Neutrophil (primary cell): ENCODE measurements around the gene CNTN6.

Source experiments
- H3K27ac ChIP-seq: fragments of 200-600 bp; sonication (generic); 2 replicates; pipeline ENCODE4 v1.5.1; 2016; ENCODE audit warnings: mild to moderate bottlenecking, moderate library complexity
- H3K27me3 ChIP-seq: fragments of 200-600 bp; sonication (generic); 2 replicates; pipeline ENCODE4 v1.6.0; 2016; ENCODE audit warnings: mild to moderate bottlenecking
- H3K36me3 ChIP-seq: fragments of 200-600 bp; sonication (generic); 2 replicates; pipeline ENCODE4 v1.5.1; 2017
- H3K4me1 ChIP-seq, 2 experiments: fragments of 200-600 bp in 1 of 2; sonication (generic) in 1 of 2; 1 replicate in 1 of 2; 2 replicates in 1 of 2; pipeline versions ENCODE4 v1.5.1 to v1.6.1; 2013 to 2016; ENCODE audit warnings: low read depth in 1 of 2, low read length in 1 of 2, mild to moderate bottlenecking in 1 of 2, moderate library complexity in 1 of 2; ENCODE audit not compliant: control insufficient read depth in 1 of 2, insufficient read depth in 1 of 2
- H3K4me3 ChIP-seq, 2 experiments: fragments of 200-600 bp in 1 of 2; sonication (generic) in 1 of 2; 1 replicate in 1 of 2; 2 replicates in 1 of 2; pipeline ENCODE4 v1.5.1; 2013 to 2016; ENCODE audit warnings: low read depth in 1 of 2, low read length in 1 of 2, mild to moderate bottlenecking in 1 of 2, moderate library complexity in 1 of 2
- H3K9me3 ChIP-seq: fragments of 200-600 bp; sonication (generic); 2 replicates; pipeline ENCODE4 v1.5.1; 2016
- CTCF ChIP-seq: fragments of 200-600 bp; sonication (generic); IDR thresholded peaks from 2 replicates; pipeline ENCODE4 v1.5.1; 2016; ENCODE audit warnings: antibody characterized with exemption

The CNTN6 gene

GRCh38 chr3:1092061-1092460 is 763 bp upstream of the CNTN6 start:
- H3K9me3 ChIP-seq = no peaks in the 10 kb centered on the region
- no peaks in the 10 kb centered on the region for H3K4me1 ChIP-seq
- H3K27me3 ChIP-seq = no peaks in the 10 kb centered on the region
- no peak overlapping the region for H3K27ac ChIP-seq
- no peaks in the 10 kb centered on the region for H3K36me3 ChIP-seq
- TF ChIP-seq CTCF = no peak
- H3K4me3 ChIP-seq = no peak overlapping the region

- no peaks in the 10 kb centered on the region for H3K9me3 ChIP-seq
- TF ChIP-seq CTCF = no peak
- no peaks in the 10 kb centered on the region for H3K27me3 ChIP-seq
- H3K4me3 ChIP-seq = no peak overlapping the region
- no peak overlapping the region for H3K27ac ChIP-seq
- H3K36me3 ChIP-seq = no peaks in the 10 kb centered on the region
- no peaks in the 10 kb centered on the region for H3K4me1 ChIP-seq
These were observed 393 bp downstream of the CNTN6 start for GRCh38 chr3:1093217-1093616.

GRCh38 chr3:1103525-1103924 is 10.7 kb downstream of the CNTN6 start:
- Histone ChIP-seq H3K4me1 (no peaks in the 10 kb centered on the region), H3K9me3 (no peaks in the 10 kb centered on the region), H3K36me3 (no peaks in the 10 kb centered on the region), H3K27me3 (no peaks in the 10 kb centered on the region), H3K4me3 (no peak overlapping the region), H3K27ac (no peak overlapping the region)
- TF ChIP-seq CTCF = no peak

- H3K9me3 ChIP-seq = no peaks in the 10 kb centered on the region
- no peak overlapping the region for H3K27ac ChIP-seq
- TF ChIP-seq CTCF = no peak
- no peaks in the 10 kb centered on the region for H3K36me3 ChIP-seq
- H3K27me3 ChIP-seq = no peaks in the 10 kb centered on the region
- H3K4me1 ChIP-seq = no peaks in the 10 kb centered on the region
- H3K4me3 ChIP-seq = no peak overlapping the region
These were observed 25.1 kb downstream of the CNTN6 start for GRCh38 chr3:1117843-1118473.

- no peaks in the 10 kb centered on the region for H3K4me1 ChIP-seq
- H3K36me3 ChIP-seq = no peaks in the 10 kb centered on the region
- no peaks in the 10 kb centered on the region for H3K27me3 ChIP-seq
- H3K4me3 ChIP-seq = no peak overlapping the region
- H3K27ac ChIP-seq = no peak overlapping the region
- H3K9me3 ChIP-seq = no peaks in the 10 kb centered on the region
- no peak for TF ChIP-seq CTCF
These were observed 38.3 kb downstream of the CNTN6 start for GRCh38 chr3:1131166-1131565.

GRCh38 chr3:1135194-1135593 is 42.4 kb downstream of the CNTN6 start:
- Histone ChIP-seq H3K27ac (no peak overlapping the region), H3K36me3 (no peaks in the 10 kb centered on the region), H3K4me3 (no peak overlapping the region), H3K9me3 (no peaks in the 10 kb centered on the region), H3K4me1 (no peaks in the 10 kb centered on the region), H3K27me3 (no peaks in the 10 kb centered on the region)
- TF ChIP-seq CTCF = no peak
